ENCODE measurements around the gene FAM151A.
"Not testable (repeated sequence)": the region's sequence is repeated elsewhere in the genome, so short reads cannot be mapped to it uniquely, and the experiment has no call there.

Gene FAM151A

DNA sequence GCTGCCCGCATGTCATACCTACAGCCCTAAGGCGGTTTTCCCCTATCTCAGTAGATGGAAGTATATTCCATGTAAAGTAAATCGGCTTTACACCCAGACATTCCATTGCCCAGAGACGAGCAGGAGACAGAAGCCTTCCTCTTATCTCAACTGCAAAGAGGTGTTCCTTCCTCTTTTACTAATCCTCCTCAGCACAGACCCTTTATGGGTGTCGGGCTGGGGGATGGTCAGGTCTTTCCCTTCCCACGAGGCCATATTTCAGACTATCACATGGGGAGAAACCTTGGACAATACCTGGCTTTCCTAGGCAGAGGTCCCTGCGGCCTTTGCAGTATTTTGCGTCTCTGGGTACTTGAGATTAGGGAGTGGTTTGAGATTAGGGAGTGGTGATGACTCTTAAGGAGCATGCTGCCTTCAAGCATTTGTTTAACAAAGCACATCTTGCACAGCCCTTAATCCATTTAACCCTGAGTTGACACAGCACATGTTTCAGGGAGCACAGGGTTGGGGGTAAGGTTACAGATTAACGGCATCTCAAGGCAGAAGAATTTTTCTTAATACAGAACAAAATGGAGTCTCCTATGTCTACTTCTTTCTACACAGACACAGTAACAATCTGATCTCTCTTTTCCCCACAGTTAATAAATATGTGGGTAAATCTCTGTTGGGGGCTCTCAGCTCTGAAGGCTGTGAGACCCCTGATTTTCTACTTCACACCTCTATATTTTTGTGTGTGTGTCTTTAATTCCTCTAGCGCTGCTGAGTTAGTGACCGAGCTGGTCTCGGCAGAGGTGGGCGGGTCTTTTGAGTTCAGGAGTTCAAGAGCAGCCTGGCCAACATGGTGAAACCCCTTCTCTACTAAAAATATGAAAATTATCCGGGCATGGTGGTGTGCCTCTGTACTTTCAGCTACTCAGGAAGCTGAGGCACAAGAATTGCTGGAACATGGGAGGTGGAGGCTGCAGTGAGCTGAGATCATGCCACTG, 13.4 kb upstream of the FAM151A start:
- in situ Hi-C loops (cut with HindIII; ENCODE audit: low sequenced_read_pairs), result not testable (repeated sequence)

DNA sequence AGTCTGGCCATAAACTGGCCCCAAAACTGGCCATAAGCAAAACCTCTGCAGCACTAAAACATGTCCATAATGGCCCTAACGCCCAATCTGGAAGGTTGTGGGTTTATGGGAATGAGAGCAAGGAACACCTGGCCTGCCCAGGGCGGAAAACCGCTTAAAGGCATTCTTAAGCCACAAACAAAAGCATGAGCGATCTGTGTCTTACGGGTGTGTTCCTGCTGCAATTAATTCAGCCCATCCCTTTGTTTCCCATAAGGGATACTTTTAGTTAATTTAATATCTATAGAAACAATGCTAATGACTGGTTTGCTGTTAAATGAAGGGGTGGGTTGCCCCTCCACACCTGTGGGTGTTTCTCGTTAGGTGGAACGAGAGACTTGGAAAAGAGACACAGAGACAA, 12.5 kb upstream of the FAM151A start:
- in situ Hi-C loops (cut with HindIII; ENCODE audit: low sequenced_read_pairs), result not testable (repeated sequence)

DNA sequence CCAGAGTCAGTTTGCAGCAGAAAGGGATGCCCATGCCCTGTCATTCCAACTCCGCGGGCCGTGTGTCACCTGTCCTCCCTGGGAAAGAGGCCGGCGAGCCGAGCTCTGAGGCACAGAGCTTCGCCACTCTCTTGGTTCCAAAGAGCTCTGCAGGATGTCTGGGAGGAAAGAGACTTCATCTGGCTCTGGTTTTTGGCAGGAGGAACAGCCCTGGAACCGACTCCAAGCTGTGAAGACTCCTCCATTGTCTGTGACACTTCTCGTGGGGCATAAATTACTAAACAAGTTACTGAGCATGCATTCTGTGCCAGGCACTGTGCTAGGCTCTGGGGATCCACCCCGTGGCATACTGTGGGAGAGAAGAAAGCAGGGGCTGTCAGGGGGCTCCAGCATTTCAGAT, 3.9 kb upstream of the FAM151A start:
- in situ Hi-C loops (cut with HindIII; ENCODE audit: low sequenced_read_pairs), result no loop called here

DNA sequence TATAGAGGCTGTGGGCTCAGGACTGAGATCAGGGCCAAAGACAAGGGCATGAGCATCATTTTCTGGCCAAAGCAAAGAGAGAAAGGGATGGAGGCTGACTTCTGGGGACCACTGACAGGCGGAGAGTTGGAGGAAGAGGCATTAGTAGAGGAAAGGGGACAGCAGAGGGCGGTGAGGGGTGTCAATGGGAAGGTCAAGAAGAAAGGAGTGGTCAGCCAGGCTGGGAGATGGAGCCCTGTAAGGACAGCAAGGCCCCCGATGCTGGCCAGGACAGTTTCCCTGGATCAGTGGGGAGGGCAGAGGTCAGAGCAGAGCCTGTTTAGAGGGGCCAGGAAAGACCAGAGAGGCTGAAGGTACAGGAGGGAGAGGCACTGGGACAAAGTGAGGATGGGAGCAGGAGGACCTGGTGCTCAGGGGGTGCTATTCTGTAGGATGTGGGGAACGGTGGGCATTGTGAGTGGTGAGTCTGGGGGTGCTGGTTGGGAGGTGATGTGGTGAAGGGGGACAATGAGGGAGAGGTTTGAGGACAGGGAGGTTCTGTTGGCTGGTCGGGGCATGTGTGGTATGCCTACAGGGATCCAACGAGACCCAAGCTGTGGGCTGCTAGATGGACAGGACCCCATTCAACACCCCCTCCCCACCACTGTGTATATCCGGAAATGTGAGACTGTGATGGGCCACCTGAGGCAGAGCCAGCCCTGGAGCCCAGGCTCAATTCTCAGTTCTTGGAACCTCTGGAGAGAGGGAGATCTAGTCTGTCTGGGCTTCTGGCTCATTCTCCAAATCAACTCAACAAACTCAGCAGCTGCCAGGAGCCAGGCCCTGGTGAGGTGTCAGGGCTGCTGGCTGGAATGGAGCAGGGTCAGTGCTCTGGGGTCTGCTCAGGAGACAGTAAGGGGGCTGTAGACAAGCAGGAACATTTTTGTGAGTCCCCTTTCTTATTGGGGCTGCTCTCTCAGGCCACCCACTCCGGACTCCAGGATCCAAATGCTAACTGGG, 1.4 kb upstream of the FAM151A start:
- in situ Hi-C loops (cut with HindIII; ENCODE audit: low sequenced_read_pairs), result no loop called here

DNA sequence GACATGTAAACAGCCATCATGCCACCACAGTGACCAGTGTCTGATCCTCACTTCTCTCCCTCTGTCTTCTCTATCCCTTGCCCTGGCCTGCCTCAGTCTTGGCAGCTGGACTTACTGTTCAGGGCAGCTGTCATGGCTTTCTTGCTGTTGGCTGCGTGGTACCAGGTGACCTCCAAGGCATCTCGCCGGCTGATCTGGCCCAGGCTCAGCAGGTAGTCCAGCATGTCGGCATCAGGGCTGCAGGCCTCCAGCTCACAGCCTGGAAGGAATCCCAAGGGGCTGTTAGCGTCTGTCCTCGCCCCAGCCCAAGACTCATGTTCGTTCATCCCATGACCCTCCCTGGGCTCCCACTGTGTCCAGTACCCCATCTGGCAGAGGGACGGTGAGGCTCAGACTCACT, 3.6 kb downstream of the FAM151A start:
- in situ Hi-C loops (cut with HindIII; ENCODE audit: low sequenced_read_pairs), result no loop called here

DNA sequence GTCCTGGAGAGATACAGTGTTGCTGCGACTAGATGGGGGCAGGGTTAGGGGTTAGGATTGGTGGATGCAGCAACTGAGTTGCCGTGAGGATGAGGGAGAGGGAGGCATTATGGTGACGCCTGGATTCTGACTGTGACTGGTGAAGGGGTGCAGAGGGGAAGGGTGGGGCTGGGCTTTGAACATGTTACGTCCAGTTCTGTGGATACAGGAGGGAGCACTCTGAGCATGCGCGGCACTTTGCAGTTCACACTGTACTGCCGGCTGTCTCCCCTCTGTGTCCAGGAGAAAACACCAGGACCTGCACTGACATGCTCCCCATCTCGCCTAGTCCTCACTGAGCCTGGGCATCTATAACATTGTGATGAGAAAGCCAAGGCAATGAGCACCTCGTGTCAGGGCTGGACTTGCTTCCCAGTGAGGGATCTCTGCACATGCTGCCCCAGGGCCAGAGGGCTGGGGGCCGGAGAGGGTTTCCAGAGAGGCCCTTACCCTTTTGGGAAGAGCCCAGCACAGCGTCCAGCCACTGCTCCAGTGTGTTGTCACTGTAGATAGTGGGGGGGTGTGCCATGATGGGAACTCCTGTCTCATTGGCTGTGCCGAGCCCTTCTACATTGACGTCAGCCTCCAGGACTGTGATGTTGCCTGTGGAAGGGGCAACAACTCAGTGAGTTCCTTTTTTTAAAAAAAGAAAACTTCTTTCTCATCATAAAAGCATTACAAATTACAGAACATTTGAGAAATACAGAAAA, 7.6 kb downstream of the FAM151A start:
- in situ Hi-C loops (cut with HindIII; ENCODE audit: low sequenced_read_pairs), result no loop called here

DNA sequence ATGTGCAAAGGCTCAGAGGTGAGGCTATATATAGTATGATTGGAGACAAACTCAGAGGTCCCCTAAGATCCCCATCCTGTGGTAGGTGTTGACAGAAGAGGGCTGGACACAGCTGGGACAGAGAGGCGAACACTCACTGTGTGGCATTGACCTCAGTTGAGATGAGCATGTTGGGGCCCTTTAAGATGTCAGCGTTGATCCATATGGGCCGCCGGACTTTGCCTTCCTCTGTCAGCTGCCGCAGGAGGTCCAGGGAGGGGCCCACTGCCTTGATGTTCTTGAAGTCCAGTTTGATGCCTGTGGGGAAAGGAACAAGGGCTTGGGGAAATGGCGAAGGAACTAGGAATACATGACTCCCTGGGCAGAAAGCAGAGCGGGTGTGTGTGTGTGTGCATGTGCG, 8.8 kb downstream of the FAM151A start:
- in situ Hi-C loops (cut with HindIII; ENCODE audit: low sequenced_read_pairs), result no loop called here

DNA sequence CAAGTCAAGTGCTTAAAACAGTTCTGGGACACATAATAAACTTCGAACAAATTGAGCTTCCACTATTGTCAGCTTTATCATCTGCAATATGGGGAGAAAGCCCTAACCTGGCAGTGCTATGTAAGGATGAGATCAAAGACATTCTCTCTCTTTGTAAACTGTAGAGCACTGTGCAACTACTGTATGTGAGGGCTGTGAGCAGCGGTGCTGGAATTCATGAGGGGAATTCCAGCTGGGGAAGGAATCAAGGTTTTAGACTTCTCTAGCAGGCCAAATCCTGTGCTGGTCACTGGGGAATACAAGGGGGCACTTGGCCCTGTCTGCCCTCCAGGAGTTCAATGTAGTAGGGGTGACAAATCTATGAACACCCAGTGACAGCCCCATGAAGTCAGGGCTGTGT, 9.3 kb downstream of the FAM151A start:
- in situ Hi-C loops (cut with HindIII; ENCODE audit: low sequenced_read_pairs), result no loop called here

DNA sequence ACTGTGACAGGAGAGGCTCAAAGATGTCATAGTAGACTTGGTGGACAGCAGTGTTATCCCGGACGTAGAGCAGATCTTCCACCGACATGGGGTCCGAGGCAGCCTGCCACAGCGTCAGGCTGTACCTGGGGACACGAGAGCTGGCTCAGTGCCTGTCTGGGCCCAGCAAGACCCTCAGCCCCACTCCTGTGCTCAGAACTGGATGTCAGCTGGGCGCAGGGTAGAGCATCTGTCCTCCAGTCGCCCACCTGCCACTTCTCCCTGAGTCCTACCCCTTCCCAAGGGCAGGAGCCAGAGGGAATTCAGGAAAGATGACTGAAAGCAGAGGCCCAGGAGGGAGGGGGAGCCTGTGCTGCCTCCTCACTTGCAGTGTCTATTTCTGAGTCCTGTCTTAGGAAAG, 11.7 kb downstream of the FAM151A start:
- in situ Hi-C loops (cut with HindIII; ENCODE audit: low sequenced_read_pairs), result no loop called here

DNA sequence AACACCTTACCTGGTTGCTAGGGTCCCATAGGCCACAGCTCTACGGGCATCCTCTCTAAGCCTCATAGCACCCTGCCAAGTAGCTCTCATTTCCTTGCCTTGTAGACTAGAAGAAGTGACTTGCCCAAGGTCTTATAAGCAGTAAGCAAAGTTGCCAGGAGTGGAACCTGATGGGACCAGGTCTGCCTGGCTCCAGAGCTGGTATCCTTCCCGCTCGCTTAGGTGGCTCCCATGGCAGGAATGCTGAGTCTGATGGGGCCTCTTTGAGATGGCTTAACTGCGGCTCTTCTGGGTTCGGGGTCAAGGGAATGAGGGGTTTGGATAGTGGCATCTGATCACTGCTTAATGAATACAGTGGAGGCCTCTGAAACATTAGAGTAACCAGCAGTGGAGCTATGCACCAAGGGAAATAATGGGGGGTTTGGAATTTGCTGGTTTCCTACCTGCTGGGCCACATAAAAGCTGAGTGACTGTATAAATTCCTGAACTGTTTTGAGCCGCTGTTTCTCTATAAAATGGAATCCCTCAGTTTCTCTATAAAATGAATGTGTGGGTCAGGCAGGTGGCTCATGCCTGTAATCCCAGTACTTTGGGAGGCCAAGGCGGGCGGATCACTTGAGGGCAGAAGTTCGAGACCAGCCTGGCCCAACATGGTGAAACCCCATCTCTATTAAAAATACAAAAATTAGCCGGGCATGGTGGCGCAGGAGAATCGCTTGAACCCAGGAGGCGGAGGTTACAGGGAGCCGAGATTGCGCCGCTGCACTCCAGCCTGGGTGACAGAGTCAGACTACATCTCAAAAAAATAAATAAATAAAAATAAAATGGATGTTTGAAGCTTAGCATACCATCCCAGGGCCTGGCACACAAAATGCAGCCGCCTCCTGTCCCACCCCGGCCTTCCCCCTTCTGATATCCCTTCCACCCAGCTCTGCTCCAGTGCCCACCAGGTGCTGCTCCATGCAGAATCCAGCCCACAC, 12.4 kb downstream of the FAM151A start:
- in situ Hi-C loops (cut with HindIII; ENCODE audit: low sequenced_read_pairs), result no loop called here

DNA sequence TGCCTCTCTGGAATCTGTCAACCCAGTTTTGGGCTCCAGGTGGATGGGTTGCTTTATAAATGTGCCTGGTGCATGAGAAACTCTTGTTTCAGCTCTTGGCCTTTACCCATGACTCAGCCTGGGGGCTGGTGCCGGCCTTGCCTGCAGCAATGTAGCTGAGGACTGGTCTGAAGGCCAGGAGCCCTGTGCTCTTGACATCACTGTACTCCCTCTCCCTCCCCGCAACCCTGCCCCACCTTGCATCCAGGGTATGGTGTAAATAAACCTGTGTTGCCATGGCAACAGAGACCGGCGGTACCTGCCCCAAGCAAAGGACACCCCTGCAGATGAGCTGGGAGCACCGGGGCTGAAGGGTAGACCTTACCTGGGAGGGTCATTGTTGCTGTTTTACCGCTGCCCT, 13.3 kb downstream of the FAM151A start:
- in situ Hi-C loops (cut with HindIII; ENCODE audit: low sequenced_read_pairs), result no loop called here

DNA sequence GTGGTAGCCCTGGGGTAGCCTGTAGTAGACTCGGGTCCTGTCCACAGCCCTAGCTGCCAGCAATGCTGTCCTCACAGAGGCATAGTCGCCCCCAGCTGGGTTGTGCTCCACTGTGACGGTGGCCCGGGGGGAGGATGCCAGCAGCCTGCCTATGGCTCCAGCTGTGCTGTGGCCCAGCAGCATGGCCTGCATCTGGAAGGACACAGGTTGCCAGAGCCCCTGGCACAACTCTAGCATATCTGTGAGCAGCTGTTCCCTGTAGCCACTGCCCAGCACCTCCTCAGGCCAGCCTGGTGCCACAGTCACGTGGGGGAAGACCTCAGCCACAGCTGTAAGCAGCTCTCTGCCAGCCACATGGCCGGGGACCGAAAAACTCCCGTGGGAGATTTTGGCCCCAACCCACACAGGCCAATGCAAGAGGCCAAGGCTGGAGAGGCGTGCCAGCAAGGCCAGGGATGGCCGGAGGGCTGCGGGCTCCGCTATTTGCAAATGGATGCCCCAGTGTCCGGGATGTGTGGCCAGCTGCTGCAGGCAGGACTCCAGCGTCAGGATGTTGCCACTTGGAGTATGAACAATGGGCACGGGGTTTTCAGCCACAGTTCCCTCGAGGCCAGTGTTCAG, 13.9 kb downstream of the FAM151A start:
- in situ Hi-C loops (cut with HindIII; ENCODE audit: low sequenced_read_pairs), result no loop called here

DNA sequence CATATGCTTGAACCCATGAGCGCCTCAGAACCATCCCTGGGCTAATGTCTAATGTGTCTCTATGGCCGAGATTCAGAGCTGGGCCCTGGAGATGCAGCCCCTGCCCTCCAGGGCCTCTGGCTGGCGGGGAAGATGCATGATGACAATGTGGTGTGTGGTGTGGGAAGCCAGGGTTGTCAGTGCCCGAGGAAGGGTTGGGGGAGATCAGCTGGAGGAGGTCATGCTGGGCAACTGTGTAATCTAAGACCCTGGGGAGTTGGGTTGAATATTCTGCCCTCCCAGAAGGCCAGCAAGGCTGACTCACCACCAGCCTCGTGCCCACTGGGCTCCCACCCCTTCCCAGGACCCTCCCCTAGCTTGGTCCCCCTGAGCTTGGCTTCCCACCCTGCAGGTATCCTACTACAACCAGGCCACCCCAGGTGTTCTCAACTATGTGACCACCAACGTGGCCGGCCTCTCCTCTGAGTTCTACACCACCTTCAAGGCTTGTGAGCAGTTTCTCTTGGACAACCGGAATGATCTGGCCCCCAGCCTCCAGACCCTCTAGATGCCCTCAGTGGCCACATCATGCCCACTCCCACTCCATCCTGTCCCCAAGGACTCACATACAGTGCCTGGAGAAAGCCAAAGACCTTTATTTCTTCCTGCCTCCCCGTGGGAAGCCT, 14.6 kb downstream of the FAM151A start:
- in situ Hi-C loops (cut with HindIII; ENCODE audit: low sequenced_read_pairs), result no loop called here

DNA sequence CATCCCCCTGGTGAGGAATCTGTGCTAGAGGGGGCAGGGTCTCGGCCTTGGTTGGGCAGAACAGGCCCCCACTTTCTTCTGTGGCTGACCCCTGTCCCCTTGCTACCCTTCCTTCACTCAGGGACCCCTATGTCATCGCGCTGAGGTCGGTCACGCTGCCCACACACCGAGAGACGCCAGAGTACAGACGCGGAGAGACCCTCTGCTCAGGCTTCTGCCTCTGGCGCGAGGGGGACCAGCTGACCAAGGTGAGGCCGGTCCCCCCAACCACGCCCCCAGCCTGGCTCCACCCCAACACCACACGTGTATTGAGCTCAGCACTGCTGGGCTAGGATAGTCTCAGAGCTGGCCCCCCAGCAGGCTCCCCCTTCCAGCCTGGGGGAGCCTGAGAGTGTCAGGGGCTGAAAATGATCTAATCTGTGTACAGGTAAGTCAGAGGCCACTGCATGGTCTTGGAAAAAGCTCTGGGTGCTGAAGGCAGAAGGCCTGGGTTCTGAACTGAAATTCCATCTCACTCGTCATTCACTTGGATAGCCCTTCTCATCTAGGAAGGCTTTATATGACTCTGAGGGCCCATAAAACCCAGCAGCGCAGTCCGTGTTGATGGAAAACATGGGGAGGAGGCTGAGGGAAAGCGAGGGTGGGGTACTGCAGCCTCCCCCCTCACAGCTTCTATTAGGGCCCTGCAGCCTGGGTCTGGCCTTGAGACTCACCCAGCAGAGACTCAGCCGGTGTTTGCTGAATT, 15.3 kb downstream of the FAM151A start:
- in situ Hi-C loops (cut with HindIII; ENCODE audit: low sequenced_read_pairs), result no loop called here

DNA sequence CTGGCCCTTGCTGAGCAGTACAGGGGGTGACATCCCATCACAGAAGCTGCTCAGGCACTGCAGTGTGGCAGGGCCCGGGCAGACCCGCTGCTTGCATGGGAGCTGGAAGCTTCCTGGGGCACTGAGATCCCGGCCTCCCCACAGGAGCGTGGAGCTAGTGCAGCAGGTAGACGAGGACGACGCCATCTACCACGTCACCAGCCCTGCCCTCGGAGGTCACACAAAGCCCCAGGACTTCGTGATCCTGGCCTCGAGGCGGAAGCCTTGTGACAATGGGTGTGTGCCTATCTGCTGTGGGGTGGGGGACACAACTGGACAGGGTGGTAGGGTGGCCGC, 16.4 kb downstream of the FAM151A start:
- in situ Hi-C loops (cut with HindIII; ENCODE audit: low sequenced_read_pairs), result no loop called here

DNA sequence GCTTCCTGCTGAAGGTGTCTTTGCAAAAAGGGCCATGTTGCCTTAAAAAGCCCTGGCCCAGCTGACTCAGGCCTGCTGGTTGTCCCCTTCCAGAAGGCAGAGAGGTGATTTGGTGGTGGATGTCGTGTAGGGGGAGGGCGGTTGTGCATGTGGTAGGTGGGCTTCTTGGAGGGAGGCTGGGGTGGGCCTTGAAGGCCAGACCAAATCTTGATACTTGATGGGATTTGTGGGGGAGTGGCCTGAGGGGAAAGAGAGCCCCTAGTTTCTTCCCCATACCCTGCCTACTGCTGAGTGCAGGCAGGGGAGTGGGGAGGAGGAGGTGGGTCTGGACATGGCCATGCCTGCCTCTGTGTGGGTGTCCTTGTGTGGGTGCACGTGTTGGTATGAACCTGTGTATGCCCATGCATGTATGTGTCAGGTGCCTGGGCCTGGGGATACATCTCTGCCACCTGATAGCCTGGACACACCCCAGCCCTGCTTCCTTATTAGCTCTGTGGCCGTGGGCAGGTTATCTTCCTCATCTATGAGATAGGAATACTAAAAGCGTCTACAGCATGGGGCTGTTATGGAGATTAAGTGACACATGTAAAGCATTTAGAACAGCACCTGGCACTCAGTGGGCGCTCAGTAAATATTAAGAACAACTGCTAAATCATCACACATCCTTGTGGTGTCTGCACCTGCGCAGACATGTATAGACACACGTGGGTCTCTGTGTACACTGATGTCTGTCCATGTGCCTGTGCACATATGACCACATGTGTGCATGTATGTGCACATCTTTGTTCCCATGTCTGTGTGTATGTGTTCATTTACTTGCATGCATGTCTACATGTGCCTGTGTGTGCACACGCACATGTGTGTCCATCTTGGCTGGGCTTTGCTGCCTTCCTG, 17.0 kb downstream of the FAM151A start:
- in situ Hi-C loops (cut with HindIII; ENCODE audit: low sequenced_read_pairs), result no loop called here
